SK-MEL-5 (cell line): ENCODE results near the gene GALT. TPM values are rescaled to one million over a fixed set of nuclear protein-coding genes. Genes with fewer than 3 reads are reported as not detected.

Experiments
- DNase-seq: peaks from one replicate; pipeline ENCODE4 v3.0.0-alpha.2; 2016; ENCODE audit warnings: low read depth, low spot score
- in situ Hi-C: cut with HindIII; loops from 2 replicates; pipeline ENCODE4 v1.10.0; 2016; ENCODE audit warnings: low sequenced_read_pairs, high pct_unique_total_duplicates, low pct_unique_long_range_greater_than_20kb
- small RNA-seq, 2 experiments: library from RNA; depleted of rRNA; stranded (forward); fragments of <200 nt; gene quantifications; one replicate each; pipeline ENCODE3, GENCODE V24; 2014
- total RNA-seq: library from RNA; depleted of rRNA; stranded (reverse); fragments of >200 nt; shearing (Covaris generic); gene quantifications from 2 replicates; pipeline ENCODE4 v1.2.3, GENCODE V29; 2014; rRNA removed

The GALT gene
- total RNA-seq, 1 experiment from 2014 or later, result 14.4 TPM

GRCh38 chr9:34690983-34691935, 44.8 kb downstream of the GALT start, which contains the start of gene CCL19:
Gene CCL19 (minus strand): TSS chr9:34691276. CDS start chr9:34691139, 137 bp downstream.
- in situ Hi-C loops, result no loop called here
- no peak for DNase-seq

GRCh38 chr9:34691936-34692315, 45.5 kb downstream of the GALT start:
- DNase-seq, result no peak
- in situ Hi-C loops, result no loop called here

- no peak for DNase-seq
- in situ Hi-C loops, result no loop called here
These were observed 47.1 kb downstream of the GALT start for GRCh38 chr9:34693560-34693959.

- in situ Hi-C loops, result no loop called here
These were observed 48.3 kb downstream of the GALT start for GRCh38 chr9:34694811-34695210.

More at GRCh38 chr9:34694811-34695210, 48.3 kb downstream of the GALT start:
- DNase-seq, result no peak

Small RNA genes lying within 50 kb of the gene (small RNA-seq; reads per million reads assigned to genes)
- gene CCL27, result 0 reads per million in 2 experiments

Other genes with a start within 250 kb of the GALT start
- gene FAM219A, start 188.1 kb upstream of the GALT start, total RNA-seq, result 7.4 and 8.2 TPM in 2 replicates
- gene DNAI1, start 187.9 kb upstream of the GALT start, total RNA-seq, result 0.45 and 0.77 TPM in 2 replicates
- 0.43 and 0.92 TPM in 2 replicates for gene ENHO, start 123.7 kb upstream of the GALT start, total RNA-seq
- gene CNTFR, start 57.0 kb upstream of the GALT start, total RNA-seq, result 1.1 TPM in 2 replicates
- 35.7 and 44.8 TPM in 2 replicates for gene RPP25L, start 34.6 kb upstream of the GALT start, total RNA-seq
- gene DCTN3, start 26.2 kb upstream of the GALT start, total RNA-seq, result 59.7 and 70.2 TPM in 2 replicates
- gene ARID3C, start 17.6 kb upstream of the GALT start, total RNA-seq, result 0.11 and 0.26 TPM in 2 replicates
- 94.0 and 119 TPM in 2 replicates for gene SIGMAR1, start 8.9 kb upstream of the GALT start, total RNA-seq
- 16.2 and 17.7 TPM in 2 replicates for gene IL11RA, start 5.5 kb downstream of the GALT start, total RNA-seq
- gene CCL27, start 16.0 kb downstream of the GALT start, total RNA-seq, result not detected in 2 replicates
- not detected in 2 replicates for gene CCL19, start 44.6 kb downstream of the GALT start, total RNA-seq
- not detected in 2 replicates for gene CCL21, start 63.5 kb downstream of the GALT start, total RNA-seq